ENCODE results near the gene CYP17A1.
"Not testable (repeated sequence)": the region's sequence is repeated elsewhere in the genome, so short reads cannot be mapped to it uniquely, and the experiment has no call there.

Gene CYP17A1

DNA sequence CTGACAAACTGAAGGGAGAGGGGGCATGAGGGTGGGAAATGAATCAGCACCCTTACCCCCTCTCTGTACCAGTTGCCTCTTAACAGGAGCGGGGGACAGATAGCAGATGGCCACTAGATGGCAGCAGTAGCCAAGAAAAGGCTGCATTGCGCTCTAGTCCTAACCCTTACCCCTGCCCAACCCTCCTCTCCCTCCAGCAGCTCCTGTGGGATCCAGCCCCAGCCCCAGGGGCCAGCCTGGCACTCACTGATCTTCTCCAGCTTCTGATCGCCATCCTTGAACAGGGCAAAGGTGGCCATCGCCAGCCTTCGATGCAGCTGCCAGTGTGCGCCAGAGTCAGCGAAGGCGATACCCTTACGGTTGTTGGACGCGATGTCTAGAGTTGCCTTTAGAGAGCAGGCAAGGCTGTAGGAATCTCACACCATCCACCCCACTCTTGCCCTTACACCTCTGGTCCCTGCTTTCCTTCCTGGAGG, 2.2 kb downstream of the CYP17A1 start:
- peak; percentile 22 to 35 for DNase-seq

- DNase-seq = no peak
Measured at GRCh38 chr10:102834143-102834542, 3.1 kb downstream of the CYP17A1 start.

GRCh38 chr10:102832987-102833386, 4.2 kb downstream of the CYP17A1 start:
- no peak for DNase-seq

- no peak for DNase-seq
Measured at GRCh38 chr10:102832248-102832647, 5.0 kb downstream of the CYP17A1 start.

DNA sequence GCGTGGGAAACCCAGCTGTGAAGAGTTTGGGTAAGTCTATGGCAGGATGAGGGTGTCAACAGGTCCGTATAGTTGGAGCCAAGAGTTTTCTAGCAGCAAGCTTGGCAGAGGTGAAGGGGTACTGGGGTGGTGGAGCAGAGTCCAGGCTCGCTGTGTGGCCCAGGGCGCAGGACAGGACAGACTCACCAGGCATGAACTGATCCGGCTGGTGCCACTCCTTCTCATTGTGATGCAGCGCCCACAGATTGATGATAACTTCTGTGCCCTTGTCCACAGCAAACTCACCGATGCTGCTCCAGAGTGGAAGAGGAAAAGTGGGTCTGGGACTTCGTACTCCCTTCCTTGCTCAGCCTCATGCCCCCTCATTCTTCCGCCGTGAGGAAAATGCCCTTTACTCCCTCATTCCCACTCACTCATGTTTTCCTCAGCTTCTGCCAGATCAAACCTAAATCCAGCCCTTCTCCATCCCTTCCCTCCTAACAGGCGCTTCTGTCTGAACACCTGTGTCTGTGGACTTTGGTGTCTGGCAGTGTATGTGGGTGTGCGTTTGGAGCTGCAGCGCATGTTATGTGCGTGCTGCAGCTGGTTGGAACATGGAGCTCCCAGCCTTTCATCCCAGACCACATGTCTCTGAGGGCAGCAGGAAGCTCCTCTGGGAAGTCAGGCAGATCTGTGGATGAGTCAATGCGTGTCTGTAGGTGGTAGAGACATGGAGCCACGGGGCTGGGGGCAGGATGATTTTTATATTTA, 5.7 kb downstream of the CYP17A1 start:
- DNase-seq = no peak

DNA sequence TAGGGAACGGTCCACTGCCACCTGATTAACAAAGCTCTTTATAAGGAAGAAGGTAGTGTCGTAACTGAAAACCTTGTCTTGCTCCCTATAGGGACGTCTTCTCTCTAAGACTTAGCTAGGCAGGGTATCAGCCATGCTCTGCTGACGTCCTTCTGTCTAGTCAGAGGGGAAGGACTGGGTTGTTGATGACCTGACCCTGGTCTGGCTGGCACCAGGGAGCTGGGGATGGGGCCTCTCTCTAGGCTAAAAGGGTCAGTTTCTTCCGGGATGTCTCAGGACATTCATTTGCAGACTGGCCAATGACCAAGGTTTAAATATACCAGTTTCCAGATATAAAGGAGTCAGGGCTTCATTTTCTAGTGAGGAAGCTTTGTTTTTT, 9.6 kb downstream of the CYP17A1 start:
- DNase-seq = no peak

DNA sequence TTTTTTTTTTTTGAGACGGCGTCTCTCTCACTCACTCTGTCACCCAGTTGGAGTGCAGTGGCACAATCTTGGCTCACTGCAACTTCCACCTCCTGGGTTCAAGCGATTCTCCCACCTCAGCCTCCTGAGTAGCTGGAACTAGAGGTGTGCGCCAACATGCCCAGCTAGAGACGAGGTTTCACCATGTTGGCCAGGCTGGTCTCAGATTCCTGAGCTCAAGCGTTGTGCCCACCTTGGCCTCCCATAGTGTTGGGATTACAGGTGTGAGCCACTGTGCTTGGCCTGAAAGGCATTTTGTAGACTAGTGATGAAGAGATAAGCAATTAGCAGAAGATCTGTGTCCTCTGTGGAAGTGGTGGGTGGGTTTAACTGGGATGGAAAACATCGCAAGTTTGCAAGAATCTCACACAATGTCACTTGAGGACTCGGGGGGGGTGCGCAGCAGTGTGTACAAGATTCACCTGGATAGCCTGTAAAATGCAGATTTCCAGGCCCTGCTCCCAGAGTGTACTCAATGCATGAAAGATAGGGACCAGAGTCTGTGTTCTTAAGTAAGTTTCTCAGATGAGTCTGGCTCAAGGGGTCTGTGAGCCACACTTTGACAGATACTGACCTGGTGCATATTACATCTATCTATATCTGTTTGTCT, 10.9 kb downstream of the CYP17A1 start:
- no peak for DNase-seq

DNA sequence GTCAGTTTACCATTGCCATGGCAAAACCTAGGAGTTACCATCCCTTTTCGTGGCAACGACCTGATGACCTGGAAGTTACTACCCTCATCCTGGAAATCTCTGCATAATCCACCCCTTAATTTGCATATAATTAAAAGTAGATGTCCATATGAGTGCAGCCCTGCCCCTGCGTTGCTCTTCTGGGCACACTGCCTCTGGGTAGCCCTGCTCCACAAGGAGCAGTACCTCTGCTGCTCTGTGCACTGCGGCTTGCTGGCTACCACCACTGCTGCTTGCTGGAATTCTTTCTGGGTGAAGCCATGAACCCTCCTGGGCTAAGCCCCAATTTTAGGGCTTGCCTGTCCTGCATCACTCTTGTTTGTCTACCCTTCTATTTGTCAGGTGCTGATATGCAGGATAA, 12.5 kb downstream of the CYP17A1 start:
- no peak for DNase-seq

- DNase-seq = no peak
Measured at GRCh38 chr10:102822222-102822621, 15.0 kb downstream of the CYP17A1 start.

- not testable (repeated sequence) for DNase-seq
Measured at GRCh38 chr10:102820008-102820407, 17.2 kb downstream of the CYP17A1 start.

GRCh38 chr10:102819054-102819453, 18.2 kb downstream of the CYP17A1 start:
- no peak for DNase-seq

GRCh38 chr10:102817175-102817574, 20.0 kb downstream of the CYP17A1 start:
- no peak for DNase-seq

GRCh38 chr10:102815790-102816549, 21.2 kb downstream of the CYP17A1 start:
- no peak for DNase-seq

DNA sequence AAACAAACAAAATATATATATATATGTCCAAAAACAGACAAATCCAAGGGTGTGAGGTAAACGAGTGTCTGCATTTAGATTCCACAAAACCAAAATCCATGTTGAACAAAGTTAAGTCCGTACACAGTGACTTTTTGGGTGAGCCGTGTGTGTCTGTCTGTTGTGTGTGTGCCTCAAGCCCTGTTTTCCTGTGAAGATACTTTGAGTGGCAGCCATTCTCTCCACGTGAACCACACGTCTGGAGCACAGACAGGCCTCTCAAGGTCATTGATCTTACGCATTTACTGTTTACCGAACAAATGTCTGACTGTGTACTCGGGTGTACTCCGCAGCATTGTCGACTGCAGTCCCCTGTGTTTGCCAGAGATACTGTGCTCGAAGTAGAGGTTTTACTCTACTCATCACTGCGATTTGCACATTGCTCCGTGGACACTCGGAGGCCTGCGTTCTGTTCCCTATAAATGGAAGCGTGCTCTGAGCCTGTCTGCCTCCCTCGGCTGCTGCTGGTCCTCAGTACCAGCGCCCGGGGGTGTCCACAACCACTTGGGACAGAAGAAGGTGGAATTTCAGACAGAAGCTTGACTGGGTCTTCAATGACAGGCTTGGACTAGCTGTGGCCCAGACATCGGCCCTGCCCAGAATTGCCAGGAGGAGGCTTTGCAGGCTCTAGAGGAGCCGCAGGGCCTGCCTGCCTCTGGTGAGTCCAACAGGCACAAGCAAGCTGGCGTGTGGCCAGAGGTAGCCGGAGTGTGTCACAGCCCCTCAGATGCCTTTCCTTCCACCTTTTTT, 22.1 kb downstream of the CYP17A1 start:
- no peak for DNase-seq

DNA sequence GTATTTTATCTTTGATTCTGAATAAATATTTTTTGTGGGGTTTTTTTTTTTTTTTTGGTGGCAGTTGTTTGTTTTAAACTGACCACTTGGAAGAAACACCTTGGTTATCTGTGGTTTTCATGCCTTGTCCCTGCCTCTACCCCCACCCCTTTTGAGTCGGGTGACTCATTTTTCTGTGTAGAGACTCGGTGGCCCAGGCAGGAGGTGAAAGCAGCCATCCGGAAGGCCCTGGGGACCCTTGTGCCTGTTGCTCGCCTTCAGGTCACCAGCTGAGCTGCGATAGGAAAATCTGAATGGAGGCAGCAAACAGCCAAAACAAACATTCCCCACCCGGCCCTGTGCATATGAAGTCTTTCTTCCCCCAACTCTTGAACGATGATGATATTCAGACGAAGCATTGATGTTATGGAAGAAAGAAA, 22.8 kb downstream of the CYP17A1 start:
- no peak for DNase-seq

DNA sequence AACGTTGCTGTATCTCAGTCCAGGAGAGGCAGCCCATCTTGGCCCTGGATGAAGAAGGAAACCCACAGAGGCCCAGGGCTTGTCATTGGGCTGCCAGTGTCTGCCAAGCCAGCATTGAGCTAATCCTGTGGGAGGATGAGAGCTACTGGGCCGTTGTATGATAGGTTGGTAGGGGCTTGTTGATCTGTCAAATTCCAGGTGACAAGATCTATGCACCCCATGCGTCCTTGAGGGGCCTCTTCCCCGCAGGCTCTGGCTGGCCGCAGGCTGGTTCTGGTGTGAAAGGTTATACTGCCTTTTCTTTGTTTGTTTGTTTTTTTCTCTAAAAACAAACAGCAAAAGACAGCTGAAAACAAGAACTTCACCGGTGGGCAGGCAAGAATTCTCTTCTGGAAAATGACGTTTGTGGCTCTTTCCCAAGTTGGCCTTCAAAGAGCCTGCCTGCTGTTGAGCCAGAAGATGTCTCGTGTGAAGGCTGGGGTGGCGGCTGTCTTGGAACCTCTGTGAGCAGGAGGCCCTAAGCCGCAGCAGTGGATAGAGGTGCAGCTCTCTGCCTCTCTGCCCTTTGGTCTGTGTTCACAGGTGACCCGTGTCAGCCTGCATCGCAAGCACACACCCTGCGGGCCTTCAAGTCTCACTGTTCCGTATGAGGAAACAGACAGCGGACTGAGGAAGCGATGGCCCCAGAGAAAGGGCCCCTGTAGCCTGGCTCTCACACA, 23.3 kb downstream of the CYP17A1 start:
- DNase-seq = no peak

DNA sequence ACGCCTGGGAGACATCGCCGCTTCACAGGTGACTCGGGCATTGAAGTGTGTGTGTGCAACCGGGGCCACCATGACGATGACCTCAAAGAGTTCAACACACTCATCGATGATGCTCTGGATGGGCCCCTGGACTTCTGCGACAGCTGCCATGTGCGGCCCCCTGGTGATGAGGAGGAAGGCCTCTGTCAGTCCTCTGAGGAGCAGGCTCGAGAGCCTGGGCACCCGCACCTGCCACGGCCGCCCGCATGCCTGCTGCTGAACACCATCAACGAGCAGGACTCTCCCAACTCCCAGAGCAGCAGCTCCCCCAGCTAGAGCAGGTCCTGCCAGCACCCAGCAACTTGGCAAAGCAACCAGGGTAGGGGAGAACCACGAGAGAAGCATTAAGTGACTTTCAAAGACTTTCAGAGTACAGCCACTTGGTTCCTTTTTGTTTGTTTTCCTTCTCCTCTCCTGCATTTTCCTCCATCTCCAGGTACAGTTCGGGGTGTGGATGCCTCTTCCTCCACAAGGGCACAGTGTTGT, 24.1 kb downstream of the CYP17A1 start:
- no peak for DNase-seq

DNA sequence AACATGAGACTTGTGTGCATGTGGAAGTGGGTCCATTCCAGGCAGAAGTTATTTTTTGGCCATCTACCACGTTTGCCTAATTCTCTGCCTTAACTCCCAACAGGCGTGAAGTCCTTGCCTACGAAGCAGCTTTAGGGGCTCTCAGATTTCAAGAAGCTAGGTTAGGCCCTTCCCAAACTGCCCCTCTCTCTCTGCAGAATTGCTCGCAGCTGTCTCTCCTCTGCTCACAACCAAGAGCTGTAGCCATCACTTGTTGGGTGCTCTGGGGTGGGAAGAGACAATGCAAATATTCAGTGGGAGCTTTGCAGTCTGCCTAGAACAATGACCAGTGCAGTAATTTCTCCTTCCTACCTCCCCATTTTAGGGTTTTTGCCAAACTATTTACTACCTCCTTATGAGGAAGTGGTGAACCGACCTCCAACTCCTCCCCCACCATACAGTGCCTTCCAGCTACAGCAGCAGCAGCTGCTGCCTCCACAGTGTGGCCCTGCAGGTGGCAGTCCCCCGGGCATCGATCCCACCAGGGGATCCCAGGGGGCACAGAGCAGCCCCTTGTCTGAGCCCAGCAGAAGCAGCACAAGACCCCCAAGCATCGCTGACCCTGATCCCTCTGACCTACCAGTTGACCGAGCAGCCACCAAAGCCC, 24.9 kb downstream of the CYP17A1 start:
- DNase-seq = no peak

DNA sequence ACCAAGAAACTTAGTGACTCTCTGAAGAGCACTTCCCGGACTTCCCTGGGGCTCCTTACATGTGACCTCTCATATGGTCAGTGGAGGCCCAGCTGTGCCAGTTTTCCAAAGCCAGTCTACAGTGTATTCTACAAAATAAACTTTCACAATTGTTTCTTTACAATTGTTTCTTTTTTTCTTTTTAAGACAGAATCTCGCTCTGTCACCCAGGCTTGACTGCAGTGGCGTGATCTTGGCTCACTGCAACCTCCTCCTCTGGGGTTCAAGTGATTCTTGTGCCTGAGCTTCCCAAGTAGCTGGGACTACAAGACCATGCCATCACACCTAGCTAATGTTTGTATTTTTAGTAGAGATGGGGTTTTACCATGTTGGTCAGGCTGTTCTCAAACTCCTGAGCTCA, 25.9 kb downstream of the CYP17A1 start:
- no peak for DNase-seq

- DNase-seq = no peak
Measured at GRCh38 chr10:102808380-102808779, 28.8 kb downstream of the CYP17A1 start.

GRCh38 chr10:102804382-102805055, 32.7 kb downstream of the CYP17A1 start:
- no peak for DNase-seq
